Measurements from ENCODE around the gene AOC2.

DNA sequence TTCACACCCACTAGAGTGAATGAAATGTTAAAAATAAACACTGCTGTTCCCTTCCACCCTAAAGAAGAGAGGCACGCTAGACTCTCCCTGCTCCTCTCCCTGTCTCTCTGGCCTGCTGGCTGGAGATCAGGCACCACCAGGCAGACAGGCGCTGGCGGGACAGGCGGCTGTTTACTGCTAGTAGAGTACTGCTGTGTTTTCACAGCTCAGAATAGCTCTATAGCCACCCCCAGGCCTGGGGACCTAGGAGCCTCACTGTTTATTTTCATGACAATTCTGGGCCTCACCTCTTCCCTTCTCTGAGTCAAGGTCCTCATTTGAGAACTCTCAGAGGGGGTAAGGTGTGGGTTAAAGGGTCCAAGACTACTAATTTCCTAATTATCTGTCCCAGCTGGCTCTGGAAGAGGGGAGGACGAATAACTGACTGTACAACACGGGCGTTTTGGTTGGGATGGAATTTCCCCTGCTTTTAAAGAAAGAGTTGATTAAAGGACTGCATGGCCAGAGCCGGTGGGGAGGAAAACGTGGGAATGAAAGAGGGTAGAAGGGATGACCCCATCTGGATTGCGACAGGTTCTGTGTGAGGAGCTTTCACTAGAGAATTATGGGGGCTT lies 47.3 kb downstream of the AOC2 start:
- TF ChIP-seq, protein P1, sequence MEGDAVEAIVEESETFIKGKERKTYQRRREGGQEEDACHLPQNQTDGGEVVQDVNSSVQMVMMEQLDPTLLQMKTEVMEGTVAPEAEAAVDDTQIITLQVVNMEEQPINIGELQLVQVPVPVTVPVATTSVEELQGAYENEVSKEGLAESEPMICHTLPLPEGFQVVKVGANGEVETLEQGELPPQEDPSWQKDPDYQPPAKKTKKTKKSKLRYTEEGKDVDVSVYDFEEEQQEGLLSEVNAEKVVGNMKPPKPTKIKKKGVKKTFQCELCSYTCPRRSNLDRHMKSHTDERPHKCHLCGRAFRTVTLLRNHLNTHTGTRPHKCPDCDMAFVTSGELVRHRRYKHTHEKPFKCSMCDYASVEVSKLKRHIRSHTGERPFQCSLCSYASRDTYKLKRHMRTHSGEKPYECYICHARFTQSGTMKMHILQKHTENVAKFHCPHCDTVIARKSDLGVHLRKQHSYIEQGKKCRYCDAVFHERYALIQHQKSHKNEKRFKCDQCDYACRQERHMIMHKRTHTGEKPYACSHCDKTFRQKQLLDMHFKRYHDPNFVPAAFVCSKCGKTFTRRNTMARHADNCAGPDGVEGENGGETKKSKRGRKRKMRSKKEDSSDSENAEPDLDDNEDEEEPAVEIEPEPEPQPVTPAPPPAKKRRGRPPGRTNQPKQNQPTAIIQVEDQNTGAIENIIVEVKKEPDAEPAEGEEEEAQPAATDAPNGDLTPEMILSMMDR (IDR thresholded peaks at IDR 0.05; ENCODE audit: low read length): no peak
- TF ChIP-seq EZH2 (IDR thresholded peaks at IDR 0.05; ENCODE audit: borderline replicate concordance, low read length): no peak

Data from OCI-LY1 (cell line).